ENCODE results near the gene ARHGAP26. TPM values are rescaled to one million over a fixed set of nuclear protein-coding genes. Genes with fewer than 3 reads are reported as not detected.

ARHGAP26 gene
- total and polyA plus RNA-seq, 2 experiments from 2014 or later: 9.5 to 16.8 TPM

- no peaks in the 10 kb centered on the region for H4K20me1 ChIP-seq (replicated peaks; ENCODE audit: insufficient read depth)
- H3K4me2 ChIP-seq: no peak overlapping the region
- H3K27ac ChIP-seq (ENCODE audit: low read depth): no peak overlapping the region
- 0 out of 2 replicates have a peak, but pooled peaks cover 3% of the 10 kb centered on the region for H3K9me2 ChIP-seq (ENCODE audit: insufficient read depth)
- no peak overlapping the region for H2AFZ ChIP-seq
- no peak for TF ChIP-seq POLR2AphosphoS5 (IDR thresholded peaks at IDR 0.05; ENCODE audit: low read depth)
- no peak for TF ChIP-seq JUNB (IDR thresholded peaks at IDR 0.05; ENCODE audit: unreplicated experiment)
- TF ChIP-seq REST (IDR thresholded peaks at IDR 0.05; ENCODE audit: unreplicated experiment): no peak
- TF ChIP-seq ZNF331 (CRISPR knock-in tag; IDR thresholded peaks at IDR 0.05; ENCODE audit: low read depth): no peak
- no peak for TF ChIP-seq EZH2 (IDR thresholded peaks at IDR 0.05; ENCODE audit: low read depth, unreplicated experiment)
- no peak for TF ChIP-seq NANOG (IDR thresholded peaks at IDR 0.05; ENCODE audit: borderline replicate concordance)
- TF ChIP-seq, protein P1, sequence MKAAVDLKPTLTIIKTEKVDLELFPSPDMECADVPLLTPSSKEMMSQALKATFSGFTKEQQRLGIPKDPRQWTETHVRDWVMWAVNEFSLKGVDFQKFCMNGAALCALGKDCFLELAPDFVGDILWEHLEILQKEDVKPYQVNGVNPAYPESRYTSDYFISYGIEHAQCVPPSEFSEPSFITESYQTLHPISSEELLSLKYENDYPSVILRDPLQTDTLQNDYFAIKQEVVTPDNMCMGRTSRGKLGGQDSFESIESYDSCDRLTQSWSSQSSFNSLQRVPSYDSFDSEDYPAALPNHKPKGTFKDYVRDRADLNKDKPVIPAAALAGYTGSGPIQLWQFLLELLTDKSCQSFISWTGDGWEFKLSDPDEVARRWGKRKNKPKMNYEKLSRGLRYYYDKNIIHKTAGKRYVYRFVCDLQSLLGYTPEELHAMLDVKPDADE (IDR thresholded peaks at IDR 0.05): no peak
- H3K27me3 ChIP-seq (ENCODE audit: insufficient read depth): no peaks in the 10 kb centered on the region
- Mint-ChIP-seq H3K27ac (no peak overlapping the region), H3K4me3 (no peak overlapping the region), H3K4me1 (peaks cover 2% of the 10 kb centered on the region; the same call in 2 of the 3 replicates), H3K9me3 (no peaks in the 10 kb centered on the region; the same call in 2 of the 3 replicates), H3K27me3 (ENCODE audit: insufficient read depth, low read depth, poor library complexity) (no peaks in the 10 kb centered on the region), H3K36me3 (ENCODE audit: low read depth) (no peaks in the 10 kb centered on the region)
- ATAC-seq (no peak), DNase-seq (ENCODE audit: low spot score) (no peak)
- no peaks in the 10 kb centered on the region for H3K79me2 ChIP-seq (replicated peaks; ENCODE audit: insufficient read depth)
- H3K4me1 ChIP-seq (ENCODE audit: insufficient read depth): no peaks in the 10 kb centered on the region
- no peak overlapping the region for H3K4me3 ChIP-seq
- H3K36me3 ChIP-seq (ENCODE audit: insufficient read depth): no peaks in the 10 kb centered on the region
- H3F3A ChIP-seq (replicated peaks; ENCODE audit: low read depth): no peaks in the 10 kb centered on the region
These were observed 199.7 kb downstream of the ARHGAP26 start for GRCh38 chr5:142969624-142970439.

GRCh38 chr5:142970440-142971030 lies 200.4 kb downstream of the ARHGAP26 start:
- no peak for DNase-seq (ENCODE audit: low spot score)
- 0 out of 2 replicates have a peak, but pooled peaks cover 3% of the 10 kb centered on the region for H3K9me2 ChIP-seq (ENCODE audit: insufficient read depth)
- Mint-ChIP-seq H3K4me3 (no peak overlapping the region), H3K27me3 (ENCODE audit: insufficient read depth, low read depth, poor library complexity) (no peaks in the 10 kb centered on the region), H3K4me1 (peaks cover 4% of the 10 kb centered on the region; the same call in 2 of the 3 replicates), H3K27ac (no peak overlapping the region), H3K9me3 (no peaks in the 10 kb centered on the region; the same call in 2 of the 3 replicates), H3K36me3 (ENCODE audit: low read depth) (no peaks in the 10 kb centered on the region)
- no peak for ATAC-seq
- no peak overlapping the region for H2AFZ ChIP-seq
- no peaks in the 10 kb centered on the region for H3F3A ChIP-seq (replicated peaks; ENCODE audit: low read depth)
- no peak overlapping the region for H3K4me3 ChIP-seq
- no peaks in the 10 kb centered on the region for H3K27me3 ChIP-seq (ENCODE audit: insufficient read depth)
- no peaks in the 10 kb centered on the region for H4K20me1 ChIP-seq (replicated peaks; ENCODE audit: insufficient read depth)
- H3K27ac ChIP-seq (ENCODE audit: low read depth): no peak overlapping the region
- H3K4me1 ChIP-seq (ENCODE audit: insufficient read depth): no peaks in the 10 kb centered on the region
- TF ChIP-seq ZNF331 (CRISPR knock-in tag; IDR thresholded peaks at IDR 0.05; ENCODE audit: low read depth) (no peak), NANOG (IDR thresholded peaks at IDR 0.05; ENCODE audit: borderline replicate concordance) (no peak)
- TF ChIP-seq, protein P1 (IDR thresholded peaks at IDR 0.05): no peak
- TF ChIP-seq, protein P2, sequence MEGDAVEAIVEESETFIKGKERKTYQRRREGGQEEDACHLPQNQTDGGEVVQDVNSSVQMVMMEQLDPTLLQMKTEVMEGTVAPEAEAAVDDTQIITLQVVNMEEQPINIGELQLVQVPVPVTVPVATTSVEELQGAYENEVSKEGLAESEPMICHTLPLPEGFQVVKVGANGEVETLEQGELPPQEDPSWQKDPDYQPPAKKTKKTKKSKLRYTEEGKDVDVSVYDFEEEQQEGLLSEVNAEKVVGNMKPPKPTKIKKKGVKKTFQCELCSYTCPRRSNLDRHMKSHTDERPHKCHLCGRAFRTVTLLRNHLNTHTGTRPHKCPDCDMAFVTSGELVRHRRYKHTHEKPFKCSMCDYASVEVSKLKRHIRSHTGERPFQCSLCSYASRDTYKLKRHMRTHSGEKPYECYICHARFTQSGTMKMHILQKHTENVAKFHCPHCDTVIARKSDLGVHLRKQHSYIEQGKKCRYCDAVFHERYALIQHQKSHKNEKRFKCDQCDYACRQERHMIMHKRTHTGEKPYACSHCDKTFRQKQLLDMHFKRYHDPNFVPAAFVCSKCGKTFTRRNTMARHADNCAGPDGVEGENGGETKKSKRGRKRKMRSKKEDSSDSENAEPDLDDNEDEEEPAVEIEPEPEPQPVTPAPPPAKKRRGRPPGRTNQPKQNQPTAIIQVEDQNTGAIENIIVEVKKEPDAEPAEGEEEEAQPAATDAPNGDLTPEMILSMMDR (conservative IDR thresholded peaks at IDR 0.05; ENCODE audit: low read depth in 2 of 2): no peak
- H3K4me2 ChIP-seq: no peak overlapping the region
- no peaks in the 10 kb centered on the region for H3K79me2 ChIP-seq (replicated peaks; ENCODE audit: insufficient read depth)
- H3K36me3 ChIP-seq (ENCODE audit: insufficient read depth): no peaks in the 10 kb centered on the region

Measured in GM23338 (cell line).